ENCODE results near the gene ELMO1. TPM values are rescaled to one million over a fixed set of nuclear protein-coding genes. Genes with fewer than 3 reads are reported as not detected.

ELMO1 gene
- total and polyA plus RNA-seq, 4 donors, result 6.7 to 51.5 (median 14.8) TPM

DNA sequence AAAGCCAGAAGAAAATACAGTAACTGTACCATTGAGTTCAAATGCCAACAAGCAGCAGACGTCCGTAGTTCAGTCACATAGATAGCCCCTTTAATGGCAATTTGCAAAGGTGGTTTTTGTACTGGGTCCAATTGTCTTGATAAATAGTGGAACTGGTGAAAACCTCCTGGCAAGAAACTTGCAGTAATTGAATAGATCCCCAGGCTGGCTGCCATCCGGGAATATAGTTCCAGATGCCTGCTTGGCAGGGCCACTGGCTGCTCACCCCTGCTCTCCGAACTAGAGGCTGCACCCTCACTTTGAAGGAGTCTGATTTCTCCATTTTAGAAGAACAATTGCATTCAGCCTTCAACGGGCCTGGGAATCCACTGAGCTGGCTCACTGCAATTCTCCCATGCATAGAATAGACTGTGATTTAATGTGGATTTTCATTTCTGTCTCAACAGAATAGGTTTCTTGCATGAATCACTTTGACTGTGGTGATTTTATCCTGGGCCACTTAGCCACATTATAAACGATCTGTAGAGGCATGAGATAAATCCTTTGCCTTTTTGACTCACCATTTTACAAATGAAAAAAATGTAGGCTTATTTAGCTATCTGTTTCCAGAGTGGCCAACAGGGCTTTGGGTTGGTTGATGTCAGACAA, 35.9 kb upstream of the ELMO1 start:
- no peak for DNase-seq (ENCODE audit: low spot score)
- WGBS, result 86% methylated on average over 6 of the region's 6 CpGs
- peaks cover 0 to 2% (median under 1%) of the 10 kb centered on the region in 4 donors for H3K4me1 ChIP-seq (ENCODE audit: control insufficient read depth in 4 of 4, insufficient read depth in 4 of 4, low read length in 3 of 4)
- TF ChIP-seq SP1 (IDR thresholded peaks at IDR 0.05), result no peak
- no peak for TF ChIP-seq NR2F2 (IDR thresholded peaks at IDR 0.05)
- no peak overlapping the region for H3K4me3 ChIP-seq (ENCODE audit: low read depth in 1 of 3, low read length in 3 of 3)
- no peaks in the 10 kb centered on the region for H3K9me3 ChIP-seq (ENCODE audit: control insufficient read depth in 4 of 4, low read length in 3 of 4)
- H3K9ac ChIP-seq (ENCODE audit: low read depth in 1 of 2, low read length in 2 of 2), result no peak overlapping the region
- H3K36me3 ChIP-seq (ENCODE audit: control insufficient read depth in 4 of 4, insufficient read depth in 3 of 4, low read depth in 1 of 4, low read length in 3 of 4), result no peaks in the 10 kb centered on the region
- H3K27me3 ChIP-seq (ENCODE audit: control insufficient read depth in 4 of 4, insufficient read depth in 4 of 4, low read length in 3 of 4), result no peaks in the 10 kb centered on the region
- H3K27ac ChIP-seq (ENCODE audit: low read depth in 1 of 2, low read length in 2 of 2), result no peak overlapping the region

DNA sequence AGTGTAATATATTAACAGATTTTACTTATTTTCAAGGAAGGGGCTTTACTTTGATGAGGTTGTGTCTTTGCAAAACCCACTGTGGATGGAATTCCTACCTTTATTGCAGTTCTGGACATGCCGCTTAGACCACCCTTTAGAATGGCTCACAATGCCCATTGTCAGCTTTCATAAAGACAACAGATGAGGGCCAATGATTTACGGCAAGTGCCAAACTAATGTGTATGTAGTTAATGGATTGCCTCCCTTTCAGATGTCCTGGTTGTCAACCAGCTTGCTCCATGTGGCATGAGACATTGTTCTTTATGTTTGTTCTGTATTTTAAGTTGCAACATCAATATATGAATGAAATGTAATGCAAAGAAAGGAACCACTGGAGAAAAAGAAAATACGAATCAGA, 35.0 kb upstream of the ELMO1 start:
- 96% methylated on average over 3 of the region's 3 CpGs for WGBS
- no peaks in the 10 kb centered on the region for H3K9me3 ChIP-seq (ENCODE audit: control insufficient read depth in 4 of 4, low read length in 3 of 4)
- H3K27ac ChIP-seq (ENCODE audit: low read depth in 1 of 2, low read length in 2 of 2), result no peak overlapping the region
- no peak for TF ChIP-seq JUND (IDR thresholded peaks at IDR 0.05)
- no peak for TF ChIP-seq SP1 (IDR thresholded peaks at IDR 0.05)
- no peak for TF ChIP-seq FOXA1 (IDR thresholded peaks at IDR 0.05)
- TF ChIP-seq, protein P1, sequence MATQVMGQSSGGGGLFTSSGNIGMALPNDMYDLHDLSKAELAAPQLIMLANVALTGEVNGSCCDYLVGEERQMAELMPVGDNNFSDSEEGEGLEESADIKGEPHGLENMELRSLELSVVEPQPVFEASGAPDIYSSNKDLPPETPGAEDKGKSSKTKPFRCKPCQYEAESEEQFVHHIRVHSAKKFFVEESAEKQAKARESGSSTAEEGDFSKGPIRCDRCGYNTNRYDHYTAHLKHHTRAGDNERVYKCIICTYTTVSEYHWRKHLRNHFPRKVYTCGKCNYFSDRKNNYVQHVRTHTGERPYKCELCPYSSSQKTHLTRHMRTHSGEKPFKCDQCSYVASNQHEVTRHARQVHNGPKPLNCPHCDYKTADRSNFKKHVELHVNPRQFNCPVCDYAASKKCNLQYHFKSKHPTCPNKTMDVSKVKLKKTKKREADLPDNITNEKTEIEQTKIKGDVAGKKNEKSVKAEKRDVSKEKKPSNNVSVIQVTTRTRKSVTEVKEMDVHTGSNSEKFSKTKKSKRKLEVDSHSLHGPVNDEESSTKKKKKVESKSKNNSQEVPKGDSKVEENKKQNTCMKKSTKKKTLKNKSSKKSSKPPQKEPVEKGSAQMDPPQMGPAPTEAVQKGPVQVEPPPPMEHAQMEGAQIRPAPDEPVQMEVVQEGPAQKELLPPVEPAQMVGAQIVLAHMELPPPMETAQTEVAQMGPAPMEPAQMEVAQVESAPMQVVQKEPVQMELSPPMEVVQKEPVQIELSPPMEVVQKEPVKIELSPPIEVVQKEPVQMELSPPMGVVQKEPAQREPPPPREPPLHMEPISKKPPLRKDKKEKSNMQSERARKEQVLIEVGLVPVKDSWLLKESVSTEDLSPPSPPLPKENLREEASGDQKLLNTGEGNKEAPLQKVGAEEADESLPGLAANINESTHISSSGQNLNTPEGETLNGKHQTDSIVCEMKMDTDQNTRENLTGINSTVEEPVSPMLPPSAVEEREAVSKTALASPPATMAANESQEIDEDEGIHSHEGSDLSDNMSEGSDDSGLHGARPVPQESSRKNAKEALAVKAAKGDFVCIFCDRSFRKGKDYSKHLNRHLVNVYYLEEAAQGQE (IDR thresholded peaks at IDR 0.05), result no peak
- TF ChIP-seq, protein P2, sequence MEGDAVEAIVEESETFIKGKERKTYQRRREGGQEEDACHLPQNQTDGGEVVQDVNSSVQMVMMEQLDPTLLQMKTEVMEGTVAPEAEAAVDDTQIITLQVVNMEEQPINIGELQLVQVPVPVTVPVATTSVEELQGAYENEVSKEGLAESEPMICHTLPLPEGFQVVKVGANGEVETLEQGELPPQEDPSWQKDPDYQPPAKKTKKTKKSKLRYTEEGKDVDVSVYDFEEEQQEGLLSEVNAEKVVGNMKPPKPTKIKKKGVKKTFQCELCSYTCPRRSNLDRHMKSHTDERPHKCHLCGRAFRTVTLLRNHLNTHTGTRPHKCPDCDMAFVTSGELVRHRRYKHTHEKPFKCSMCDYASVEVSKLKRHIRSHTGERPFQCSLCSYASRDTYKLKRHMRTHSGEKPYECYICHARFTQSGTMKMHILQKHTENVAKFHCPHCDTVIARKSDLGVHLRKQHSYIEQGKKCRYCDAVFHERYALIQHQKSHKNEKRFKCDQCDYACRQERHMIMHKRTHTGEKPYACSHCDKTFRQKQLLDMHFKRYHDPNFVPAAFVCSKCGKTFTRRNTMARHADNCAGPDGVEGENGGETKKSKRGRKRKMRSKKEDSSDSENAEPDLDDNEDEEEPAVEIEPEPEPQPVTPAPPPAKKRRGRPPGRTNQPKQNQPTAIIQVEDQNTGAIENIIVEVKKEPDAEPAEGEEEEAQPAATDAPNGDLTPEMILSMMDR (IDR thresholded peaks at IDR 0.05; ENCODE audit: low read depth, low read length, missing input control), result no peak
- TF ChIP-seq TAF1 (conservative IDR thresholded peaks at IDR 0.05), result no peak
- TF ChIP-seq, protein P3, sequence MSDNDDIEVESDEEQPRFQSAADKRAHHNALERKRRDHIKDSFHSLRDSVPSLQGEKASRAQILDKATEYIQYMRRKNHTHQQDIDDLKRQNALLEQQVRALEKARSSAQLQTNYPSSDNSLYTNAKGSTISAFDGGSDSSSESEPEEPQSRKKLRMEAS (IDR thresholded peaks at IDR 0.05), result no peak
- no peak for TF ChIP-seq RXRA (IDR thresholded peaks at IDR 0.05)
- no peak for TF ChIP-seq GABPA (IDR thresholded peaks at IDR 0.05 in 1 of 2, conservative IDR thresholded peaks at IDR 0.05 in 1 of 2)
- no peak for TF ChIP-seq HNF4G (IDR thresholded peaks at IDR 0.05)
- TF ChIP-seq, protein P4, sequence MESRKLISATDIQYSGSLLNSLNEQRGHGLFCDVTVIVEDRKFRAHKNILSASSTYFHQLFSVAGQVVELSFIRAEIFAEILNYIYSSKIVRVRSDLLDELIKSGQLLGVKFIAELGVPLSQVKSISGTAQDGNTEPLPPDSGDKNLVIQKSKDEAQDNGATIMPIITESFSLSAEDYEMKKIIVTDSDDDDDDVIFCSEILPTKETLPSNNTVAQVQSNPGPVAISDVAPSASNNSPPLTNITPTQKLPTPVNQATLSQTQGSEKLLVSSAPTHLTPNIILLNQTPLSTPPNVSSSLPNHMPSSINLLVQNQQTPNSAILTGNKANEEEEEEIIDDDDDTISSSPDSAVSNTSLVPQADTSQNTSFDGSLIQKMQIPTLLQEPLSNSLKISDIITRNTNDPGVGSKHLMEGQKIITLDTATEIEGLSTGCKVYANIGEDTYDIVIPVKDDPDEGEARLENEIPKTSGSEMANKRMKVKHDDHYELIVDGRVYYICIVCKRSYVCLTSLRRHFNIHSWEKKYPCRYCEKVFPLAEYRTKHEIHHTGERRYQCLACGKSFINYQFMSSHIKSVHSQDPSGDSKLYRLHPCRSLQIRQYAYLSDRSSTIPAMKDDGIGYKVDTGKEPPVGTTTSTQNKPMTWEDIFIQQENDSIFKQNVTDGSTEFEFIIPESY (IDR thresholded peaks at IDR 0.05), result no peak
- TF ChIP-seq YY1 (IDR thresholded peaks at IDR 0.05), result no peak
- TF ChIP-seq, protein P5, sequence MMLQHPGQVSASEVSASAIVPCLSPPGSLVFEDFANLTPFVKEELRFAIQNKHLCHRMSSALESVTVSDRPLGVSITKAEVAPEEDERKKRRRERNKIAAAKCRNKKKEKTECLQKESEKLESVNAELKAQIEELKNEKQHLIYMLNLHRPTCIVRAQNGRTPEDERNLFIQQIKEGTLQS (IDR thresholded peaks at IDR 0.05), result no peak
- TF ChIP-seq FOXA2 (IDR thresholded peaks at IDR 0.05), result no peak
- no peak for TF ChIP-seq NR2F2 (IDR thresholded peaks at IDR 0.05)
- no peak for TF ChIP-seq RAD21 (IDR thresholded peaks at IDR 0.05)
- TF ChIP-seq HNF4A (conservative IDR thresholded peaks at IDR 0.05), result no peak
- no peaks in the 10 kb centered on the region for H3K36me3 ChIP-seq (ENCODE audit: control insufficient read depth in 4 of 4, insufficient read depth in 3 of 4, low read depth in 1 of 4, low read length in 3 of 4)
- no peak for DNase-seq (ENCODE audit: low spot score)
- H3K4me3 ChIP-seq (ENCODE audit: low read depth in 1 of 3, low read length in 3 of 3), result no peak overlapping the region
- H3K9ac ChIP-seq (ENCODE audit: low read depth in 1 of 2, low read length in 2 of 2), result no peak overlapping the region
- H3K4me1 ChIP-seq (ENCODE audit: control insufficient read depth in 4 of 4, insufficient read depth in 4 of 4, low read length in 3 of 4), result no peaks in the 10 kb centered on the region
- no peaks in the 10 kb centered on the region for H3K27me3 ChIP-seq (ENCODE audit: control insufficient read depth in 4 of 4, insufficient read depth in 4 of 4, low read length in 3 of 4)

Data from liver (tissue), 9 donors.